ENCODE data around the gene KLHL9. TPM values are rescaled to one million over a fixed set of nuclear protein-coding genes. Genes with fewer than 3 reads are reported as not detected.
"Not testable (repeated sequence)": the region's sequence is repeated elsewhere in the genome, so short reads cannot be mapped to it uniquely, and the experiment has no call there.

The KLHL9 gene
- polyA plus RNA-seq, 1 of the 3 experiments (the other 2 are of a cell fraction) = 6.8 TPM

DNA sequence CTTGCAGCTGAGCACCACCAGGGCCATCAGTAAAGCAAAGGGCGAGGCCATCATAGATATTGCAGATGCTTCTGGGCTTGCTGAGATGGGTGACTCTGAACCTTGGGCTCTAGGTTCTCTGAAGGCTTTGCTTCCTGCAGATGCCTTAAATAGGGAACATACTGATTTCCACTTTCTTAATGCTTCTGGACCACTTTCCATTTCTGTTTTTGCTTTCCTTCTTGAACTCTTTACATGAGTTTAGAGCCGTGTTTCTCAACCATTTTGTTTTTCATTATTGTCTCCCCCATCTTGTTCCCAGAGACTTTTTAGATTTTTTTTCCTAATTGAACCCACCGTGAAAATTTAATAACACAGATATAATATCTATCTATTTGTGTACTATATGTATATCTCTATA, 32.8 kb upstream of the KLHL9 start, which contains the start of gene IFNA13:
Gene IFNA13 (minus strand): TSS at position 101 of the 400 bp plus-strand sequence. CDS start 47 bp downstream, at position 54.
- H3K9me3 ChIP-seq = no peaks in the 10 kb centered on the region
- H3K27me3 ChIP-seq (ENCODE audit: insufficient read depth) = no peaks in the 10 kb centered on the region; the same call in 1 of the 2 replicates
- H3K9me2 ChIP-seq = no peaks in the 10 kb centered on the region
- POLR2A ChIA-PET = no interaction called here
- no peaks in the 10 kb centered on the region for H3K79me2 ChIP-seq (ENCODE audit: insufficient read depth)
- no peaks in the 10 kb centered on the region for H3K36me3 ChIP-seq (replicated peaks in 1 of 2; ENCODE audit: control insufficient read depth in 1 of 2, insufficient read depth in 2 of 2, low read length in 1 of 2)
- CTCF ChIA-PET = interaction anchor here (1.4 kb wide), 1 partner anchor 28 kb away, joined by 4 read pairs; no protein-coding TSS in a partner anchor
- H4K20me1 ChIP-seq (ENCODE audit: insufficient read depth) = no peaks in the 10 kb centered on the region
- no peak within 1 kb of the TSS for H3K9ac ChIP-seq
- WGBS (ENCODE audit: low lambda C conversion rate) = 3% methylated on average over 3 of the region's 3 CpGs
- TF ChIP-seq JUND (IDR thresholded peaks at IDR 0.05) (no peak), RXRA (IDR thresholded peaks at IDR 0.05; ENCODE audit: borderline replicate concordance, low read depth) (no peak), CTCF (IDR thresholded peaks at IDR 0.05) (no peak), EP300 (IDR thresholded peaks at IDR 0.05; ENCODE audit: borderline replicate concordance in 1 of 2, low read depth in 1 of 2, low read length in 1 of 2) (no peak), MEF2A (IDR thresholded peaks at IDR 0.05; ENCODE audit: borderline replicate concordance, low read depth) (no peak), PBX3 (IDR thresholded peaks at IDR 0.05) (no peak), TAF1 (IDR thresholded peaks at IDR 0.05; ENCODE audit: borderline replicate concordance, low read depth, low read length) (no peak), FOXJ3 (CRISPR knock-in tag; IDR thresholded peaks at IDR 0.05) (no peak), GABPA (IDR thresholded peaks at IDR 0.05; ENCODE audit: low read depth) (no peak), ZBTB33 (IDR thresholded peaks at IDR 0.05; ENCODE audit: borderline replicate concordance, low read depth) (no peak), RAD21 (IDR thresholded peaks at IDR 0.05; ENCODE audit: low read length) (no peak), RCOR1 (IDR thresholded peaks at IDR 0.05; ENCODE audit: low read length) (no peak), TCF12 (IDR thresholded peaks at IDR 0.05) (no peak), GATA2 (CRISPR knock-in tag; IDR thresholded peaks at IDR 0.05) (no peak), NRF1 (IDR thresholded peaks at IDR 0.05; ENCODE audit: low read depth, low read length) (no peak)
- TF ChIP-seq, protein P1, sequence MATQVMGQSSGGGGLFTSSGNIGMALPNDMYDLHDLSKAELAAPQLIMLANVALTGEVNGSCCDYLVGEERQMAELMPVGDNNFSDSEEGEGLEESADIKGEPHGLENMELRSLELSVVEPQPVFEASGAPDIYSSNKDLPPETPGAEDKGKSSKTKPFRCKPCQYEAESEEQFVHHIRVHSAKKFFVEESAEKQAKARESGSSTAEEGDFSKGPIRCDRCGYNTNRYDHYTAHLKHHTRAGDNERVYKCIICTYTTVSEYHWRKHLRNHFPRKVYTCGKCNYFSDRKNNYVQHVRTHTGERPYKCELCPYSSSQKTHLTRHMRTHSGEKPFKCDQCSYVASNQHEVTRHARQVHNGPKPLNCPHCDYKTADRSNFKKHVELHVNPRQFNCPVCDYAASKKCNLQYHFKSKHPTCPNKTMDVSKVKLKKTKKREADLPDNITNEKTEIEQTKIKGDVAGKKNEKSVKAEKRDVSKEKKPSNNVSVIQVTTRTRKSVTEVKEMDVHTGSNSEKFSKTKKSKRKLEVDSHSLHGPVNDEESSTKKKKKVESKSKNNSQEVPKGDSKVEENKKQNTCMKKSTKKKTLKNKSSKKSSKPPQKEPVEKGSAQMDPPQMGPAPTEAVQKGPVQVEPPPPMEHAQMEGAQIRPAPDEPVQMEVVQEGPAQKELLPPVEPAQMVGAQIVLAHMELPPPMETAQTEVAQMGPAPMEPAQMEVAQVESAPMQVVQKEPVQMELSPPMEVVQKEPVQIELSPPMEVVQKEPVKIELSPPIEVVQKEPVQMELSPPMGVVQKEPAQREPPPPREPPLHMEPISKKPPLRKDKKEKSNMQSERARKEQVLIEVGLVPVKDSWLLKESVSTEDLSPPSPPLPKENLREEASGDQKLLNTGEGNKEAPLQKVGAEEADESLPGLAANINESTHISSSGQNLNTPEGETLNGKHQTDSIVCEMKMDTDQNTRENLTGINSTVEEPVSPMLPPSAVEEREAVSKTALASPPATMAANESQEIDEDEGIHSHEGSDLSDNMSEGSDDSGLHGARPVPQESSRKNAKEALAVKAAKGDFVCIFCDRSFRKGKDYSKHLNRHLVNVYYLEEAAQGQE (IDR thresholded peaks at IDR 0.05; ENCODE audit: low read depth, low read length) = no peak
- DNase-seq = no peak
- no peaks in the 10 kb centered on the region for H3K4me1 ChIP-seq (ENCODE audit: control insufficient read depth in 1 of 2, insufficient read depth in 2 of 2, low read depth in 1 of 2, low read length in 1 of 2)
- H3K4me3 ChIP-seq (ENCODE audit: low read depth in 2 of 2, low read length in 1 of 2) = no peak within 1 kb of the TSS
- H2AFZ ChIP-seq (ENCODE audit: low read depth) = no peak within 1 kb of the TSS
- H3K4me2 ChIP-seq = no peak within 1 kb of the TSS
- no peak within 1 kb of the TSS for H3K27ac ChIP-seq (ENCODE audit: low read depth in 2 of 2, low read length in 1 of 2)
- H3F3A ChIP-seq (replicated peaks; ENCODE audit: insufficient read depth) = no peaks in the 10 kb centered on the region

- H3K27ac ChIP-seq (ENCODE audit: low read depth in 2 of 2, low read length in 1 of 2); H3K4me2 ChIP-seq; H3K4me1 ChIP-seq (ENCODE audit: control insufficient read depth in 1 of 2, insufficient read depth in 2 of 2, low read depth in 1 of 2, low read length in 1 of 2); DNase-seq; H3K9me3 ChIP-seq; H3K27me3 ChIP-seq (ENCODE audit: insufficient read depth); H3K4me3 ChIP-seq (ENCODE audit: low read depth in 2 of 2, low read length in 1 of 2); POLR2A ChIA-PET; CTCF ChIA-PET; H3K79me2 ChIP-seq (ENCODE audit: insufficient read depth); H3K9me2 ChIP-seq; H3K9ac ChIP-seq; H2AFZ ChIP-seq (ENCODE audit: low read depth); H4K20me1 ChIP-seq (ENCODE audit: insufficient read depth); H3K36me3 ChIP-seq (replicated peaks in 1 of 2; ENCODE audit: control insufficient read depth in 1 of 2, insufficient read depth in 2 of 2, low read length in 1 of 2); H3F3A ChIP-seq (replicated peaks; ENCODE audit: insufficient read depth): not testable (repeated sequence)
- WGBS (ENCODE audit: low lambda C conversion rate) = 59% methylated on average over 1 of the region's 2 CpGs
Measured at GRCh38 chr9:21367169-21367568, 32.0 kb upstream of the KLHL9 start.

Data from SK-N-SH (cell line).